Neural cell (in vitro differentiated cells): ENCODE results near the gene ZNF41. TPM values are rescaled to one million over a fixed set of nuclear protein-coding genes. Genes with fewer than 3 reads are reported as not detected.
"Not testable (repeated sequence)": the region's sequence is repeated elsewhere in the genome, so short reads cannot be mapped to it uniquely, and the experiment has no call there.

Source experiments
- H2AFZ ChIP-seq: fragments of 200-600, 300-800 bp; sonication (generic), shearing (Covaris generic); 2 replicates; pipeline ENCODE4 v1.6.0; 2014; ENCODE audit warnings: low read depth, mild to moderate bottlenecking, antibody characterized with exemption, low read length, moderate library complexity
- H3F3A ChIP-seq: fragments of 200-600 bp; shearing (Covaris generic); 2 replicates; pipeline ENCODE4 v1.6.1; 2016; ENCODE audit warnings: mild to moderate bottlenecking, moderate library complexity, mixed read lengths, antibody characterized with exemption, low read length; ENCODE audit not compliant: insufficient read depth, poor library complexity, severe bottlenecking
- H3K27ac ChIP-seq: fragments of 200-600, 300-800 bp; sonication (generic), shearing (Covaris generic); 2 replicates; pipeline ENCODE4 v1.5.1; 2014; ENCODE audit warnings: mild to moderate bottlenecking, low read length, moderate library complexity
- H3K27me3 ChIP-seq: fragments of 300-800, 200-600 bp; sonication (generic), shearing (Covaris generic); 2 replicates; pipeline ENCODE4 v1.6.0; 2014; ENCODE audit warnings: mild to moderate bottlenecking, low read depth, low read length, moderate library complexity; ENCODE audit not compliant: insufficient read depth
- H3K36me3 ChIP-seq: fragments of 300-800, 200-600 bp; sonication (generic), shearing (Covaris generic); 2 replicates; pipeline ENCODE4 v1.5.1; 2014; ENCODE audit warnings: mild to moderate bottlenecking, antibody characterized with exemption, low read length, moderate library complexity; ENCODE audit not compliant: insufficient read depth
- H3K4me2 ChIP-seq: fragments of 300-800, 200-600 bp; sonication (generic), shearing (Covaris generic); 2 replicates; pipeline ENCODE4 v1.6.0; 2014; ENCODE audit warnings: mild to moderate bottlenecking, low read length
- H3K4me3 ChIP-seq: fragments of 300-800, 200-600 bp; sonication (generic), shearing (Covaris generic); 2 replicates; pipeline ENCODE4 v1.5.1; 2014; ENCODE audit warnings: mild to moderate bottlenecking, low read length, moderate library complexity
- H3K79me2 ChIP-seq: fragments of 200-600 bp; shearing (Covaris generic); replicated peaks from 2 replicates; pipeline ENCODE4 v1.6.0; 2014; ENCODE audit warnings: mild to moderate bottlenecking, low read length, moderate library complexity; ENCODE audit not compliant: insufficient read depth
- H3K9ac ChIP-seq: fragments of 300-800, 200-600 bp; sonication (generic), shearing (Covaris generic); 2 replicates; pipeline ENCODE4 v1.6.1; 2016; ENCODE audit warnings: mild to moderate bottlenecking, low read length, mixed read lengths
- H3K9me2 ChIP-seq: fragments of 200-600 bp; shearing (Covaris generic); 2 replicates; pipeline ENCODE4 v1.6.1; 2016; ENCODE audit warnings: mild to moderate bottlenecking, low read length, mixed read lengths; ENCODE audit not compliant: insufficient read depth
- H3K9me3 ChIP-seq: fragments of 200-600, 300-800 bp; sonication (generic), shearing (Covaris generic); 2 replicates; pipeline ENCODE4 v1.6.1; 2016; ENCODE audit warnings: mild to moderate bottlenecking, mixed run types, low read length, moderate library complexity, mixed read lengths
- H4K20me1 ChIP-seq: fragments of 200-600 bp; shearing (Covaris generic); 2 replicates; pipeline ENCODE4 v1.6.1; 2016; ENCODE audit warnings: mild to moderate bottlenecking, mixed run types; ENCODE audit not compliant: insufficient read depth
- EP300 ChIP-seq: fragments of 450-650 bp; conservative IDR thresholded peaks from 2 replicates; pipeline ENCODE4 v1.6.1; 2014; ENCODE audit warnings: antibody characterized with exemption, mild to moderate bottlenecking, moderate library complexity; ENCODE audit not compliant: poor library complexity, severe bottlenecking
- EZH2 ChIP-seq: fragments of 200-600, 300-800 bp; shearing (Covaris generic), sonication (generic); IDR thresholded peaks from 2 replicates; pipeline ENCODE4 v1.6.1; 2014; ENCODE audit warnings: antibody characterized with exemption, low read length, borderline replicate concordance, mild to moderate bottlenecking; ENCODE audit not compliant: insufficient read depth, poor library complexity, severe bottlenecking
- MXI1 ChIP-seq: fragments of 450-650 bp; conservative IDR thresholded peaks from 2 replicates; pipeline ENCODE4 v1.6.1; 2014; ENCODE audit warnings: antibody characterized with exemption, mild to moderate bottlenecking; ENCODE audit not compliant: poor library complexity, severe bottlenecking
- POLR2AphosphoS5 ChIP-seq: IDR thresholded peaks from 2 replicates; pipeline ENCODE4 v1.6.1; 2012
- RAD21 ChIP-seq: fragments of 450-650 bp; conservative IDR thresholded peaks from 2 replicates; pipeline ENCODE4 v1.6.1; 2014; ENCODE audit warnings: antibody characterized with exemption, mild to moderate bottlenecking, moderate library complexity
- SMC3 ChIP-seq: fragments of 450-650 bp; conservative IDR thresholded peaks from 2 replicates; pipeline ENCODE4 v1.6.1; 2014; ENCODE audit warnings: antibody characterized with exemption, mild to moderate bottlenecking, moderate library complexity; ENCODE audit not compliant: poor library complexity
- TAF1 ChIP-seq: IDR thresholded peaks from 2 replicates; pipeline ENCODE4 v1.6.1; 2012; ENCODE audit warnings: low read depth
- polyA plus RNA-seq: library from polyadenylated mRNA; depleted of rRNA; stranded (reverse); fragments of >200 nt; gene quantifications from 2 replicates; pipeline ENCODE4 v1.2.3, GENCODE V29; 2014
- TF ChIP-seq, protein P1 (sequence below): IDR thresholded peaks from 2 replicates; pipeline ENCODE4 v1.6.1; 2012; ENCODE audit warnings: borderline replicate concordance
- TF ChIP-seq, protein P2 (sequence below): fragments of 450-650 bp; IDR thresholded peaks from 2 replicates; pipeline ENCODE4 v1.5.1; 2014; ENCODE audit warnings: antibody characterized with exemption, mild to moderate bottlenecking, moderate library complexity; ENCODE audit not compliant: poor library complexity, severe bottlenecking

Gene ZNF41
- polyA plus RNA-seq, 1 donor from 2014 or later, result 7.9 TPM

DNA sequence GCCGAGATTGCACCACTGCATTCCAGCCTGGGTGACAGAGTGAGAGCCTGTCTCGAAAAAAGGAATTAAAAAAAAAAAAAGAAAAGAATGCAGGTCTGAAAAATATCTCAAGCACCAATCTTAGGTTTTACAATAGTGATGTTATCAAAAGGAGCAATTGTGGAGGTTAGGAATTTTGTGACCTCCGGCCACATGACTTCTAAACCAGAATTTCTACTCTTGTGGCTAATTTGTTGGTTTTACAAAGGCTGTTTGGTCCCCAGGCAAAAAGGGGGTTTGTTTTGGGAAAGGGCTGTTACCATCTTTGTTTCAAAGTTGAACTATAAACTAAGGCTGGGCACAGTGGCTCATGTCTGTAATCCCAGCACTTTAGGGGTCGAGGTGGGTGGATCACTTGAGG, 15.4 kb upstream of the ZNF41 start:
- Histone ChIP-seq H2AFZ (no peak overlapping the region), H3K4me2 (no peak overlapping the region), H3K4me3 (no peak overlapping the region), H3K27me3 (no peaks in the 10 kb centered on the region), H3K27ac (no peak overlapping the region), H4K20me1 (no peaks in the 10 kb centered on the region), H3F3A (no peaks in the 10 kb centered on the region), H3K9me2 (no peaks in the 10 kb centered on the region), H3K9me3 (no peaks in the 10 kb centered on the region), H3K79me2 (no peaks in the 10 kb centered on the region), H3K36me3 (no peaks in the 10 kb centered on the region), H3K9ac (no peak overlapping the region)
- TF ChIP-seq TAF1 (no peak), SMC3 (no peak), RAD21 (no peak)
- TF ChIP-seq, protein P1, sequence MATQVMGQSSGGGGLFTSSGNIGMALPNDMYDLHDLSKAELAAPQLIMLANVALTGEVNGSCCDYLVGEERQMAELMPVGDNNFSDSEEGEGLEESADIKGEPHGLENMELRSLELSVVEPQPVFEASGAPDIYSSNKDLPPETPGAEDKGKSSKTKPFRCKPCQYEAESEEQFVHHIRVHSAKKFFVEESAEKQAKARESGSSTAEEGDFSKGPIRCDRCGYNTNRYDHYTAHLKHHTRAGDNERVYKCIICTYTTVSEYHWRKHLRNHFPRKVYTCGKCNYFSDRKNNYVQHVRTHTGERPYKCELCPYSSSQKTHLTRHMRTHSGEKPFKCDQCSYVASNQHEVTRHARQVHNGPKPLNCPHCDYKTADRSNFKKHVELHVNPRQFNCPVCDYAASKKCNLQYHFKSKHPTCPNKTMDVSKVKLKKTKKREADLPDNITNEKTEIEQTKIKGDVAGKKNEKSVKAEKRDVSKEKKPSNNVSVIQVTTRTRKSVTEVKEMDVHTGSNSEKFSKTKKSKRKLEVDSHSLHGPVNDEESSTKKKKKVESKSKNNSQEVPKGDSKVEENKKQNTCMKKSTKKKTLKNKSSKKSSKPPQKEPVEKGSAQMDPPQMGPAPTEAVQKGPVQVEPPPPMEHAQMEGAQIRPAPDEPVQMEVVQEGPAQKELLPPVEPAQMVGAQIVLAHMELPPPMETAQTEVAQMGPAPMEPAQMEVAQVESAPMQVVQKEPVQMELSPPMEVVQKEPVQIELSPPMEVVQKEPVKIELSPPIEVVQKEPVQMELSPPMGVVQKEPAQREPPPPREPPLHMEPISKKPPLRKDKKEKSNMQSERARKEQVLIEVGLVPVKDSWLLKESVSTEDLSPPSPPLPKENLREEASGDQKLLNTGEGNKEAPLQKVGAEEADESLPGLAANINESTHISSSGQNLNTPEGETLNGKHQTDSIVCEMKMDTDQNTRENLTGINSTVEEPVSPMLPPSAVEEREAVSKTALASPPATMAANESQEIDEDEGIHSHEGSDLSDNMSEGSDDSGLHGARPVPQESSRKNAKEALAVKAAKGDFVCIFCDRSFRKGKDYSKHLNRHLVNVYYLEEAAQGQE, result no peak

DNA sequence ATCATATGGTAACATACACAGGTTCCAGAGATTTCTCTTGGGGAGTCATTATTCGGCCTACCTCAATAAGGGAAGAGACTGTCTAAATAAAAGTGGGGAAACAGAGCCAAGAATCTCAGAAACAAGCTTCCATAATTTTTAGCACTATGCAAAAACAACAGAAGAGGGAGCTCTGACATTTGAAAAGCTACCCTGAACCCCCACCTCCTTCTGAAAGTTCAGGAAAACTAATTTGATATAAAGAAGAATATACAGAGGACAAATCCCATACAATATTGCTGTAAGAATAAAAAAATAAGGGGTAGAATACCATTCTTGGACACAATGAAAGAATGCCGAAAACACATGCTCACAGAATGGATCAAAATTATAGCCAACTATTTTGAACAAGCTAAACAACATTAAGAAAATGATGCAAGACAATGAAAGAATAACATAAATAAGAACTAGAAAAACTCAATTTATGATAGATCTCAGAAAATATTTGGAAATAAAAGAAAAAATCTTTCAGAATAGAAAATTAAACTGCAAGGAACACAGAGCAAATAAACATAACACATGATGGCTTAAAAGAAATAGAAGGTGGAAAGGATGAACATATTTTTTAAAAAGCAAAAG, 14.4 kb upstream of the ZNF41 start:
- peak; percentile 65 for TF ChIP-seq SMC3
- TF ChIP-seq POLR2AphosphoS5, result no peak
- no peak for TF ChIP-seq EZH2
- TF ChIP-seq TAF1, result no peak
- peak; percentile 64 for TF ChIP-seq RAD21
- TF ChIP-seq, protein P1, result no peak
- TF ChIP-seq, protein P2, sequence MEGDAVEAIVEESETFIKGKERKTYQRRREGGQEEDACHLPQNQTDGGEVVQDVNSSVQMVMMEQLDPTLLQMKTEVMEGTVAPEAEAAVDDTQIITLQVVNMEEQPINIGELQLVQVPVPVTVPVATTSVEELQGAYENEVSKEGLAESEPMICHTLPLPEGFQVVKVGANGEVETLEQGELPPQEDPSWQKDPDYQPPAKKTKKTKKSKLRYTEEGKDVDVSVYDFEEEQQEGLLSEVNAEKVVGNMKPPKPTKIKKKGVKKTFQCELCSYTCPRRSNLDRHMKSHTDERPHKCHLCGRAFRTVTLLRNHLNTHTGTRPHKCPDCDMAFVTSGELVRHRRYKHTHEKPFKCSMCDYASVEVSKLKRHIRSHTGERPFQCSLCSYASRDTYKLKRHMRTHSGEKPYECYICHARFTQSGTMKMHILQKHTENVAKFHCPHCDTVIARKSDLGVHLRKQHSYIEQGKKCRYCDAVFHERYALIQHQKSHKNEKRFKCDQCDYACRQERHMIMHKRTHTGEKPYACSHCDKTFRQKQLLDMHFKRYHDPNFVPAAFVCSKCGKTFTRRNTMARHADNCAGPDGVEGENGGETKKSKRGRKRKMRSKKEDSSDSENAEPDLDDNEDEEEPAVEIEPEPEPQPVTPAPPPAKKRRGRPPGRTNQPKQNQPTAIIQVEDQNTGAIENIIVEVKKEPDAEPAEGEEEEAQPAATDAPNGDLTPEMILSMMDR, result peak; percentile 59
- no peak for TF ChIP-seq EP300
- no peak for TF ChIP-seq MXI1
- H3K36me3 ChIP-seq, result no peaks in the 10 kb centered on the region
- no peaks in the 10 kb centered on the region for H3K9me3 ChIP-seq
- no peaks in the 10 kb centered on the region for H3K27me3 ChIP-seq
- H2AFZ ChIP-seq, result no peak overlapping the region
- H3K4me2 ChIP-seq, result no peak overlapping the region
- H3F3A ChIP-seq, result no peaks in the 10 kb centered on the region
- no peak overlapping the region for H3K9ac ChIP-seq
- no peak overlapping the region for H3K27ac ChIP-seq
- no peak overlapping the region for H3K4me3 ChIP-seq
- no peaks in the 10 kb centered on the region for H3K9me2 ChIP-seq
- H4K20me1 ChIP-seq, result no peaks in the 10 kb centered on the region
- no peaks in the 10 kb centered on the region for H3K79me2 ChIP-seq

DNA sequence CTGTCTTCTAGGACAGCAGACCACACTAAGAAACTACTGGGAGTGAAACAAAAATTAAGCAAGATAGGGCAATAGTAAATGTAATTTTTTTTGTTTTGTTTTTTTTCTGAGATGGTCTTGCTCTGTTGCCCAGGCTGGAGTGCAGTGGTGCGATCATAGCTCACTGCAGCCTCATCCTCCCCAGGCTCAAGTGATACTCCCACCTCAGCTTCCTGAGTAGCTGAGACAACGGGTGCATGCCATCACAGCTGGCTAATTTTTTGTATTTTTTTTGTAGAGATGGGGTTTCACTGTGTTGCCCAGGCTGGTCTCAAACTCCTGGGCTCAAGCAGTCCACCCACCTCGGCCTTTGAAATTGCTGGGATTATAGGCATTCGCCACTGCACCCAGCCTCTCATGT, 9.1 kb upstream of the ZNF41 start:
- not testable (repeated sequence) for H3K27me3 ChIP-seq, H3F3A ChIP-seq, H3K4me2 ChIP-seq, H3K36me3 ChIP-seq, H3K9me2 ChIP-seq, H3K79me2 ChIP-seq, H3K9ac ChIP-seq, H3K27ac ChIP-seq, H4K20me1 ChIP-seq, H3K4me3 ChIP-seq, H3K9me3 ChIP-seq, H2AFZ ChIP-seq
